GM10266 (cell line): Measurements from ENCODE around the gene SMPD2.

Experiments
- DNase-seq: peaks from one replicate; pipeline ENCODE4 v3.0.0; 2012; ENCODE audit errors: extremely low spot score
- CTCF ChIP-seq: IDR thresholded peaks from 2 replicates; pipeline ENCODE4 v1.5.1; 2012; ENCODE audit warnings: mild to moderate bottlenecking, low read depth; ENCODE audit not compliant: control insufficient read depth, insufficient read depth; ENCODE audit errors: missing control alignments

Gene SMPD2

GRCh38 chr6:109429496-109429895 lies 11.0 kb upstream of the SMPD2 start:
- TF ChIP-seq CTCF: no peak
- DNase-seq: no peak

- no peak for TF ChIP-seq CTCF
- DNase-seq: no peak
These were observed 6.1 kb upstream of the SMPD2 start for GRCh38 chr6:109434456-109434855.

- DNase-seq: no peak
- TF ChIP-seq CTCF: no peak
These were observed 4.5 kb upstream of the SMPD2 start for GRCh38 chr6:109436041-109436440.

- DNase-seq: peak; percentile 47
- TF ChIP-seq CTCF: peak; percentile 13
These were observed 719 bp downstream of the SMPD2 start for GRCh38 chr6:109441069-109441816.

DNA sequence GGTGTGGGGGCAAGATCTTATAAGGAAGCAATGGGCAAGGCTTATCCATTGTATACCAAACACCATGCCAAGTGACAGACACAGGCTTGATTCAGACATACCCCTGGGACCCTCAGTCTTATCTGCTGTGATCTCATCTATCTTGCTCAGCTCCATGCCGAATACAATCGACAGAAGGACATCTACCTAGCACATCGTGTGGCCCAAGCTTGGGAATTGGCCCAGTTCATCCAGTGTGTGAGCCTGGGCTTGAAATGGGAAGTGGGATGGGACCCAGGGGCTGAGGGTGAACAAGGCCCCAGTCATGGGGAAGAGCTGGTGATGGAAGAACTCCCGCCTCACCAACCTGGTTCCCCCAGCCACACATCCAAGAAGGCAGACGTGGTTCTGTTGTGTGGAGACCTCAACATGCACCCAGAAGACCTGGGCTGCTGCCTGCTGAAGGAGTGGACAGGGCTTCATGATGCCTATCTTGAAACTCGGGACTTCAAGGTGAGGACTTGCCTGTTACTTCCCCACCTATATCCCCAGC lies 1.9 kb downstream of the SMPD2 start:
- TF ChIP-seq CTCF: no peak
- DNase-seq: no peak

DNA sequence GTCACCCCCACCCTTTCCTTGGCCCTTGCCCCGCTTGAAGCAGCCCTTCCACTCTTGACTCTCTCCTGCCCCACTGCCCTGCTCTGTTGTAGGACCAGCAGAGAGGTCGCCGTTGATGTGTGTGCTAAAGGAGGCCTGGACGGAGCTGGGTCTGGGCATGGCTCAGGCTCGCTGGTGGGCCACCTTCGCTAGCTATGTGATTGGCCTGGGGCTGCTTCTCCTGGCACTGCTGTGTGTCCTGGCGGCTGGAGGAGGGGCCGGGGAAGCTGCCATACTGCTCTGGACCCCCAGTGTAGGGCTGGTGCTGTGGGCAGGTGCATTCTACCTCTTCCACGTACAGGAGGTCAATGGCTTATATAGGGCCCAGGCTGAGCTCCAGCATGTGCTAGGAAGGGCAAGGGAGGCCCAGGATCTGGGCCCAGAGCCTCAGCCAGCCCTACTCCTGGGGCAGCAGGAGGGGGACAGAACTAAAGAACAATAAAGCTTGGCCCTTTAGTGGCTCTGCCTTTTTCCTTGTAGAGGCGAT lies 3.0 kb downstream of the SMPD2 start:
- DNase-seq: peak; percentile 2
- TF ChIP-seq CTCF: no peak

DNA sequence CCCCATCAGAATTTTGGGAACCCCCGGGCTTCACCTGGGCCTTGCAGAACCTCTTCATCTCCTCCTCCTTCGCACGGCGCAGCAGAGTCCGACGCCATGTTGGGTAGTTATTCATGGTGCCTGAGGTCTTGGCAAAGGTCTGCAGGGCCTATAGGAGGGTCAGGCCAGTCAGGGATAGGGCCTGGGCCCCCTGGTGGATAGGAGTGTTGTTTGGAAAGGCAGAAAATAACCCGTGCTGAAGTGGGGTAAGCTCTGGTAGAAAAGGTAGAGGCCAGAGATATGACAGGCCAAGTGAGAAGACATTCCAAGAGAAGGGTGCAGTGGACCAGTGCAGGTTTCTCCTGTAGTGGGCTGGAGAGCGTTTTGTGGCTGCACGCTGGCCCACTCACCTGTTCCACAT lies 4.9 kb downstream of the SMPD2 start:
- peak; percentile 2 for DNase-seq
- TF ChIP-seq CTCF: no peak
